NB4 (cell line): Measurements from ENCODE around the gene MSI2.

Experiments used
- DNase-seq: peaks from one replicate; pipeline ENCODE4 v3.0.0; 2010; ENCODE audit warnings: low read depth
- H3K4me3 ChIP-seq: one replicate; pipeline ENCODE4 v1.5.1; 2011; ENCODE audit warnings: mild to moderate bottlenecking, low read depth, low read length, moderate library complexity
- CTCF ChIP-seq: IDR thresholded peaks from one replicate; pipeline ENCODE4 v1.5.1; 2012; ENCODE audit warnings: low read depth, low read length
- MYC ChIP-seq: IDR thresholded peaks from 2 replicates; pipeline ENCODE4 v1.6.1; 2011; ENCODE audit warnings: low read depth, low read length
- POLR2A ChIP-seq: IDR thresholded peaks from 2 replicates; pipeline ENCODE4 v1.6.1; 2011; ENCODE audit warnings: mild to moderate bottlenecking; ENCODE audit not compliant: insufficient read length; ENCODE audit errors: extremely low read depth
- TF ChIP-seq, protein P1 (sequence below): IDR thresholded peaks from 2 replicates; pipeline ENCODE4 v1.6.1; 2011; ENCODE audit warnings: low read depth, low read length

Gene MSI2

DNA sequence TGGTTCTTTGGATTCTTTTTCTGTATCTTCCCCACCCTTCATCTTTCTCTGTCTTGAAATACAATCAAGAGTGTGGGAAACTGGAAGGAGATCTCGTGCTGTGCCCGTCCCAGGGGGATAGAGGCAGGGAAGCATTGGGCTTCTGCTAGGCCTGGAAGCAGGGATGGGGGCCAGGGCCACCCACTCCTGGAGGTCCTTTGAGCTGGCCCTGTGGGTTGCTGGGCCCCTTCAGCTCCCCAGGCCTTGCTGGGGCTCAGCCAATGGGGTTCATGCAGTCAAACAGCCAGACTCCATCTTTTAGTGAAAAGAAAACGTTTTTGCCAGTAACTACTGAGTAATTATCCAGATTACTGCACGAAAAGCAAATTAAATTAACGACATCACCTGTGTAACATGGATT, 421.0 kb downstream of the MSI2 start:
- TF ChIP-seq, protein P1, sequence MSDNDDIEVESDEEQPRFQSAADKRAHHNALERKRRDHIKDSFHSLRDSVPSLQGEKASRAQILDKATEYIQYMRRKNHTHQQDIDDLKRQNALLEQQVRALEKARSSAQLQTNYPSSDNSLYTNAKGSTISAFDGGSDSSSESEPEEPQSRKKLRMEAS: no peak
- no peak for TF ChIP-seq MYC
- no peak for TF ChIP-seq POLR2A
- no peak for TF ChIP-seq CTCF
- no peak for DNase-seq
- no peak overlapping the region for H3K4me3 ChIP-seq

GRCh38 chr17:57677858-57678257, 421.5 kb downstream of the MSI2 start:
- H3K4me3 ChIP-seq: no peak overlapping the region
- TF ChIP-seq POLR2A: no peak
- no peak for TF ChIP-seq CTCF
- TF ChIP-seq MYC: no peak
- TF ChIP-seq, protein P1: no peak
- no peak for DNase-seq

DNA sequence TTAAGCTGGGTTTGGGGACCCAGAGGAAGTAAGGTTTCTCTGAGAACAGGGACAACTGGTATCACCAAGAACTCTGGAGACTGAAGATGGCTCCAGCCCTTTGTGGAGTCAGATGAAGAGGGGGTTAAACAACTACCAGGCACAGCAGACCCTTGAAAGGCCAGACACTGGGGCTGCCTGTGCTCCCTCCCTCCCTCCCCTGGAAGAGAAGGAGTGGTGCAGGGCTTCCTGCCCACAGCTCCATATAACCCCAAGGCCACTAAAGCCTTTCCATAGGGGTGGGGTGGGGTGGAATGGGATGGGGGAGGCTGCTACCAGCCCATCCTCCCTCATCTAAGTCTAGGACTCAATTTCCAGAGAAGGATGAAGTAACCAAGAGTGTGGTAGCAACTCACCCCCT, 422.1 kb downstream of the MSI2 start:
- no peak overlapping the region for H3K4me3 ChIP-seq
- TF ChIP-seq, protein P1: no peak
- no peak for TF ChIP-seq MYC
- TF ChIP-seq POLR2A: no peak
- no peak for TF ChIP-seq CTCF
- no peak for DNase-seq

- no peak for TF ChIP-seq CTCF
- TF ChIP-seq MYC: no peak
- TF ChIP-seq, protein P1: no peak
- TF ChIP-seq POLR2A: no peak
- no peak for DNase-seq
- H3K4me3 ChIP-seq: no peak overlapping the region
Observed at GRCh38 chr17:57679356-57679755, 423.0 kb downstream of the MSI2 start.

DNA sequence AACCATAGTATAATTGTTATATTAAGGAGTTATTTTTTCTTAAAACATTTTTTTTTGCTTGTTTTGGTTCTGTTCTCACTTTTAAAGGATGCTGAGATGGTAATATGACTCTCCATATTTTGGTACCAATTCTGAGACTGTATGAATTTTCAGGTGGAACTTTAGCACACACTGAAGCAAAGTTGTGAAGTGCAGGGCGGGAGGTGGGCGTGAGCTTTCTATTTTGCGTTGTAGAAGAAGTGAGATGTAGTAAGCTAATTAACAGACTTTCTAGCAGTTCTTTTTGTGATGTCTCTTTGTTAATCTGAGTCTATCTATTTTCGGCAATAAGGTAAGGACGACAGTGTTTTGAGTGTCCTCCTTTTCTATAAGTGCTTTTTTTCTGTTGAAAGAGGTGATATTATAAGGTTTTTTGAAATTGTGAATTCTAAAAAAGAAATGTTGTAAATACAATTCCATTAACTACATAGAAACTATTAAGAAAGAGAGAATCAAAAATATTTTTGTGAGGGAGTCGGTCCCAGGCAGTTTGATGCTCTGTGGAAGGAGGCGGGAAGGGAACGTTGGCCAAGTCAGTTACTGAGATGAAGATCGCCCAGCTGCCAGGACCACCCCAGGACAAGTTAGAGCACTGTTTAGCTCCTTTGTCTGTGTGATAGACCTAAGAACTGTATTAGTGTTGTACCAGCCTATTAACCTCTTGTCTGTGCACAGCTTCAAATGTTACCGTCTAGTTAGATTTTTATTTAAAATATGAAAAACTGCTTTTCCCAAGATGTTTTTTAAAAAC, 423.8 kb downstream of the MSI2 start:
- H3K4me3 ChIP-seq: no peak overlapping the region
- DNase-seq: no peak
- TF ChIP-seq MYC: no peak
- TF ChIP-seq POLR2A: no peak
- no peak for TF ChIP-seq CTCF
- TF ChIP-seq, protein P1: no peak
